HG03196 (cell line): ENCODE results near the gene RBL1.
"Not testable (repeated sequence)": the region's sequence is repeated elsewhere in the genome, so short reads cannot be mapped to it uniquely, and the experiment has no call there.

Experiments used
- ATAC-seq: cut with Tn5 transposase; IDR thresholded peaks from one replicate; pipeline ENCODE4 v1.9.1; 2021; ENCODE audit not compliant: unreplicated experiment

RBL1 gene

GRCh38 chr20:36997121-36997520 lies 98.7 kb downstream of the RBL1 start:
- no peak for ATAC-seq

- ATAC-seq, result not testable (repeated sequence)
These were observed 101.6 kb downstream of the RBL1 start for GRCh38 chr20:36994221-36994620.

DNA sequence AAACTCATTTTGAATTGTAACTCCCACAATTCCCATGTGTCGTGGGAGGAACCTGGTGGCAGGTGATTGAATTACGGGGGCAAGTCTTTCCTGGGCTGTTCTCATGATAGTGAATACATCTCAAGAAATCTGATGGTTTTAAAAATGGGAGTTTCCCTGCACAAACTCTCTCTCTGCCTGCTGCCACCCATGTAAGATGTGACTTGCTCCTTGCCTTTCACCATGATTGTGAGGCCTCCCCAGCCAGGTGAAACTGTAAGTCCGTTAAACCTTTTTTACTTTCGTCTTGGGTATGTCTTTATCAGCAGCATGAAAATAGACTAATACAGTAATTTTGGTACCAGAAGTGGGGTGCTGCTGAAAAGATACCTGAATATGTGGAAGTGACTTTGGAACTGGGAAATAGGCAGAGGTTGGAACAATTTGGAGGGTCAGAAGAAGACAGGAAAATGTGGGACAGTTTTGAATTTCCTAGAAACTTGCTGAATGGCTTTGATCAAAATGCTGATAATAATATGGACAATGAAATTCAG lies 102.9 kb downstream of the RBL1 start:
- no peak for ATAC-seq

DNA sequence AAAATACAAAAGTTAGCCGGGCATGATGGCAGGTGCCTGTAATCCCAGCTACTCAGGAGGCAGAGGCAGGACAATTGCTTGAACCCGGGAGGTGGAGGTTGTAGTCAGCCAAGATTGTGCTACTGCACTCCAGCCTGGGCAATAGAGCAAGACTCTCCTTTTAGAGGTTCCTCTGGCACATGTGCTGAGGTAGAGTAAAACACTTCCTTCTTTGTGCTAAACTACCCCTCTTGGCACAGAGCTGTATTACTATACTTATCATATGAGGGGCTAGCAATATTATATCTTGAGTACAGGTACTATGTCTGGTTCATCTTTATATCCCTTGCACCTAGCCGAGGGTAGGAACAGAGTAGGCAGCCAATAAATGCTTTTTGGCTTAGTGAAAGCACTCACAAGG lies 104.1 kb downstream of the RBL1 start:
- no peak for ATAC-seq

DNA sequence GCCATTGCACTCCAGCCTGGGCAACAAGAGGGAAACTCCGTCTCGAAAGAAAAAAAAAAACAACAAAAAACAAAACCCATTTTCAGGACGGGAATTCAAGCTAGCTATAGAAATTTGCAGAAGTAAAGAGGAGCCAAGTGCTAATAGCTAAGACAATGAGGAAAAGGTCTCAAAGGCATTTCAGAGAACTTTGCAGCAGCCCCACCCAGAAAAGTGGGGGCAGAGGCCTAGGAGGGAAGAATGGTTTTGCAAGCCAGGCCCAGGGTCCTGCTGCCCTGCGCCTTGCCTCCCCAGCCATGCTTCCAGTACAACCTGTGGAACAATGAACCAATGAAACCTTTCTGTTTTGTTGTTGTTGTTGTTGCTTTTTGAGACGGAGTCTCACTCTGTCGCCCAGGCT lies 106.0 kb downstream of the RBL1 start:
- ATAC-seq, result no peak

- no peak for ATAC-seq
These were observed 107.3 kb downstream of the RBL1 start for GRCh38 chr20:36988494-36988966.

GRCh38 chr20:36984257-36984638 lies 111.5 kb downstream of the RBL1 start:
- no peak for ATAC-seq

GRCh38 chr20:36975099-36975818 lies 120.5 kb downstream of the RBL1 start:
- ATAC-seq, result no peak

- no peak for ATAC-seq
These were observed 121.1 kb downstream of the RBL1 start for GRCh38 chr20:36974660-36975059.

GRCh38 chr20:36971103-36971502 lies 124.7 kb downstream of the RBL1 start:
- no peak for ATAC-seq

GRCh38 chr20:36969478-36970186 lies 126.2 kb downstream of the RBL1 start:
- no peak for ATAC-seq

DNA sequence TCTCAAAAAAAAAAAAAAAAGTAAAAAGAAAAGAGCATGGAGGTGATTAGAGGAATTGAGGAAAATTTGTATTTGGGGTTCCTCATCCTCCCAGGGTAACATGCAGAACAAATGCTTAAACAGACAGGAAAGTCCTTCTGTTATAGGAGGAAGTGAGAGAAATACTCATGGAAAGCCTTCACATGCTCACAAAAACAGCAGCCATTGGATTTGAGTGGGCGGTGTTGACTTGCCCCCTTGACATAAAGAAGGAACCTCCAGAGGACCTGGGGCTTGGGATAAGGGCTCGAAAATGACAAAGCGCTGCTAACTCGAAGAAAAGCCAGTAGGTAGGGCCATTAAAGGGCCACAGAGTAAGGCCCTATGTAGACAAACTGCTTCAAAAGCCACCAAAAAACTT lies 126.7 kb downstream of the RBL1 start:
- ATAC-seq, result no peak

DNA sequence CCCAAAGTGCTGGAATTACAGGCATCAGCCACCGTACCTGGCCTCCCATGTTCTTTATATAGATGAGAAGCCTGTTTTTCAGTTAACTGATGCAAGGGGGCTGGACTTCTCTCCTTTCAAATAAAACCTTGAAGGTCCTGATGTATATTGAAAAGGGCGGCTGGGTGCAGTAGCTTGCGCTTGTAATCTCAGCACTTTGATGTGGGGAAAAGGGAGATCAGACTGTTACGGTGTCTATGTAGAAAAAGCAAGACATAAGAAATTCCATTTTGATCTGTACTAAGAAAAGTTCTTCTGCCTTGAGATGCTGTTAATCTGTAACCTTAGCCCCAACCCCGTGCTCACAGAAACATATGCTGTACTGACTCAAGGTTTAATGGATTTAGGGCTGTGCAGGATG lies 128.2 kb downstream of the RBL1 start:
- no peak for ATAC-seq

- not testable (repeated sequence) for ATAC-seq
These were observed 128.8 kb downstream of the RBL1 start for GRCh38 chr20:36966965-36967364.

DNA sequence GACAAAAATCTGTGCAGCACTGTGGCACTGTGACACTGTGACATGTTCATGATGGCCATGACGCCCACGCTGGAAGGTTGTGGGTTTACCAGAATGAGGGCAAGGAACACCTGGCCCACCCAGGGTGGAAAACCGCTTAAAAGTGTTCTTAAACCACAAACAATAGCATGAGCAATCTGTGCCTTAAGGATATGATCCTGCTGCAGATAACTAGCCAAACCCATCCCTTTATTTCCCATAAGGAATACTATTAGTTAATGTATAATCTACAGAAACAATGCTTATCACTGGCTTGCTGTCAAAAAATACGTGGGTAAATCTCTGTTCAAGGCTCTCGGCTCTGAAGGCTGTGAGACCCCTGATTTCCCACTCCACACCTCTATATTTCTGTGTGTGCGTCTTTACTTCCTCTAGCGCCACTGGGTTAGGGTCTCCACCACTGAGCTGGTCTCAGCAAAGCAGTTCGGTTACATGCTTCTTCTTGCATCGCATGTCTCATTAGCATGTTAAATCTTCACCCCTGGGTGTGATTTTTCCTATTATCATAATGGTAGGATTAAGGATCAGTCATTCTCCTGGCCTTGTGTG lies 133.3 kb downstream of the RBL1 start:
- ATAC-seq, result not testable (repeated sequence)

DNA sequence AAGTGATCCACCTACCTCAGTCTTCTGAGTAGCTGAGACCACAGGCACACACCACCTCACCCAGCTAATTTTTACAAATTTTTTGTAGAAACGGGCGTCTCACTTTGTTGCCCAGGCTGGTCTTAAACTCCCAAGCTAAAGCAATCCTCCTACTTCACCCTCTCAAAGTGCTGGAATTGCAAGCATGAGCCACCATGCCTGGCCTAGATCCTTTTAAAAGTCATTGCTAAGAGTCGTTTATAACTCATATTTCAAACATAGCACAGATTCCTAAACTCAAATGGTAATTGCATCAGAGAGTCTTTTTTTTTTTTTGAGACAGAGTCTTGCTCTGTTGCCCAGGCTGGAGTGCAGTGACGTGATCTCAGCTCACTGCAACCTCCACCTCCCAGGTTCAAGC lies 136.6 kb downstream of the RBL1 start:
- no peak for ATAC-seq

DNA sequence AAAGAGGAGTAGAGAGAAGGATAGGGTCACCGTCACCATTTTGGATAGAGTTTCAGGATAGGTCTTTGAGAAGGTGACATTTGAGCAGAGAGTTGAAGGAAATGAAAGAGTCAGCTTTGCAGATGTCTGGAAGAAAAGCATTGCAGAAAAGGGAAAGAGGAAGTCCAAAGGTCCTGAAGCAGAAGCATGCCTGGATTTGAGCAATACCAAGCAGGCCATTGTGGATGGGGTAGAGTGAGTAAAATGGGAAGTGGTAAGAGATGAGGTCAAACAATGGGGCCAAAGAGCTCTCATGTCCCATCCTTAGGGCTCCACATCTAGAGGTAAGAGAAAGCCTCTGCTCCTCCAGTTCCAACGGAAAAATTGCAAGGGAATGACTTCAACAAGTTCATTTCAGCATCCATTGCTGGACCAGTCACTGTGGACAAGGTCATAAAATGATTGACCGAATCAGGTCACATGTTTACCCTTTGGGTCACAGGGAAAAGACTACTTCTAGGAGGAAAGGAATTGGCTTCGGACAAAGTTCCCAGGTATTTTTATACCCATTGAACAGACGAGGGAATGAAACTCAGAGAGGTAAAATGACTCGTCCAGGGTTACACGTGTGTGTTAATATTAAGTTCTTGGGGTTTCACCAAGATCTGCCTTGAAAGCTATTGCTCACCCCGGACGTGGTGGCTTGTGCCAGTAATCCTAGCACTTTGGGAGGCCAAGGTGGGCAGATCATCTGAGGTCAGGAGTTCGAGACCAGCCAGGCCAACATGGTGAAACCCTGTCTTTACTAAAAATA lies 137.7 kb downstream of the RBL1 start:
- ATAC-seq, result no peak

DNA sequence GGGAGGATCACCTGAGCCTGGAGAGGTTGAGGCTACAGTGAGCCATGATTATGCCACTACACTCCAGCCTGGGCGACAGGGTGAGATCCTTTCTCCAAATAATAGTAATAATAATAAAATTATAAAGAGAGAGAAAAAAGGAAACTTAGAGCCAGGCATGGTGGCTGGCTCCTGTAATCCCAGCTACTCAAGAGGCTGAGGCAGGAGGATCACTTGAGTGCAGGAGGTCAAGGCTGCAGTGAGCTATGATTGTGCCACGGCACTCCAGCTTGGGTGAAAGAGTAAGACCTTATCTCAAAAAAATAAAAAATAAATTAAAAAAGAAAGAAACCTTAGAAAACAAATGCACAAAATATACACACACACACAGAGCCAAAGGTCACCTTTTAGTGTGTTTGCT lies 139.1 kb downstream of the RBL1 start:
- ATAC-seq, result no peak

- ATAC-seq, result no peak
These were observed 139.8 kb downstream of the RBL1 start for GRCh38 chr20:36956016-36956415.

DNA sequence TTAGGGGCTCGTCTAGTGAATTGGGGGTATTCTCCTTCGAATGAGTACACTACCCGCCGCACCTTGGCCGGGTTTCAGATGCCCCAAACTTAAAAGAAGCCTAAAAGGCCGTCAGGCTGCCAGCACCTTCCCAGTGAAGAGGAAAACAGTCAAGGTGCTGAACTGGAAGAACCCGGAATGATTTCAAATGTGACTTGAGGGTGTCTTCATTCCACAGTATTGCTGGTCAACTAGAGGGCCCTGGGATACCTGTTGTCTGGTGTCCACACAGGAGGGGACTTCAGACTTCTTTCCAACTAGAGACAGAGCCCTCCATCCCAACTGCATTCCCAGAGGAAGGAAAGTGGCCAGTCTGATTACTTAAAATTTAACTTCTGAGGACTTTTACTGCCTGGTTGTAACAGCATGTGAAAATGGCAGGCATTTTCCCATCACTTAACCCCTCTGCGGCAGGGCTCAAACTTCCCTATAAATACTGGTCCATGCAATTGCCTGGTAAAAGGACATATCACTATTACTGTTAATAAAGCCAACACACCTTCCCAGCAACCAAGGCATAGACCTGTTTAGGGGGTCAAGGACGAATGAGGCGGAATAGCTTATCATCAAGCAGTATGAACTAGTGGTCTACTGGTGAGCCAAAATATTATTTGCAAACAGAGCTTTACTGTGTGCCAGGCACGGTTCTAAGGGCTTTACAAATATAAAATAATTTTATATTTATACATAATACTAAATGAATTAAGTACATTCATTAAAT lies 143.6 kb downstream of the RBL1 start:
- ATAC-seq, result no peak
